GM13977 (cell line): Measurements from ENCODE around the gene CREB3L4.
"Not testable (repeated sequence)": the region's sequence is repeated elsewhere in the genome, so short reads cannot be mapped to it uniquely, and the experiment has no call there.

Experiments
- DNase-seq: peaks from one replicate; pipeline ENCODE4 v3.0.0; 2012; ENCODE audit warnings: low spot score
- CTCF ChIP-seq: IDR thresholded peaks from 2 replicates; pipeline ENCODE4 v1.5.1; 2012; ENCODE audit warnings: mild to moderate bottlenecking, control low read depth; ENCODE audit not compliant: insufficient read depth; ENCODE audit errors: extremely low read depth, missing control alignments
- in situ Hi-C: fragments of 300-500 bp; cut with MboI; formaldehyde crosslinking; loops from one replicate; pipeline ENCODE4 v1.12.0; 2022; ENCODE audit warnings: low sequenced_read_pairs, low pct_unique_long_range_greater_than_20kb, mixed read lengths, inconsistent platforms; ENCODE audit not compliant: unreplicated experiment

CREB3L4 gene

GRCh38 chr1:153995640-153996039 is 27.9 kb downstream of the CREB3L4 start:
- in situ Hi-C loops: loop anchor here (25.0 kb wide), 1 partner anchor 483 kb away; no protein-coding TSS in a partner anchor
- TF ChIP-seq CTCF: no peak
- no peak for DNase-seq

- in situ Hi-C loops: loop anchor here (25.0 kb wide), 1 partner anchor 485 kb away; no protein-coding TSS in a partner anchor
- not testable (repeated sequence) for DNase-seq
Measured at GRCh38 chr1:153996882-153997281, 29.2 kb downstream of the CREB3L4 start.

DNA sequence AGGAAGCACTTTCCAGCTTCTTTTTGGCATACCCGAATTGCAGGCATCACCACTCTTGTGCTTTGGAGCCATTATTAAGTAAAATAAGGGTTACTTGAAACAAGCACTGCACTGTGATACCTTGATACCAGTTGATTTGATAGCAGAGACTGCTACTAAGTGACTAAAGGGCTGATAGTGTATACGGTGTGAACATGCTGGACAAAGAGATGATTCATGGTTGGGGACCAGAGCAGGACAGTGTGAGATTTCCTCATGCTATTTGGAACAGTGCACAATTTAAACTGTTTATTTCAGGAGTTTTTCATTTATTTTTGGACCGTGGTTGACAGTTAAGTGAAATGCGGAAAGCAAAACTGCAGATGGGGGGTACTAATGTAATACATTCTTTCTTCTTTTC is 32.7 kb downstream of the CREB3L4 start:
- in situ Hi-C loops: no loop called here
- no peak for TF ChIP-seq CTCF
- no peak for DNase-seq

DNA sequence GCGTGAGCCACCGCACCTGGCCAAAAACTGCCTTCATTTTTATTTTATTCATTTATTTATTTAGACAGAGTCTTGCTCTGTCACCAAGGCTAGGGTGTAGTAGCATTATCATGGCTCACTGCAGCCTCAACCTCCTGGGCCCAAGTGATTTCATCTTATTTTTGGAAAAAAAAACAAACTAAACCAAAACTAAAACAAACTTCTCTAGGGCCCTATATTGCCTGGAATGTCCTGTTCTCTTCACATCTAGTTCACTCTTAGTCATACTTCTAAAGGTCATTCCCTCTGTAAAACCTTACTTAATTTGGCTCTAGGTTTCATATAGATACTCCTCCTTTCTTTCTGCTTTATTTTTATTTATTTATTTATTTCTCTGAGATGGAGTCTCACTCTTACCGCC is 38.4 kb downstream of the CREB3L4 start:
- DNase-seq: no peak
- in situ Hi-C loops: no loop called here
- TF ChIP-seq CTCF: no peak

- in situ Hi-C loops: no loop called here
- no peak for DNase-seq
- TF ChIP-seq CTCF: no peak
Measured at GRCh38 chr1:154012129-154012528, 44.4 kb downstream of the CREB3L4 start.

- DNase-seq, in situ Hi-C loops: not testable (repeated sequence)
Measured at GRCh38 chr1:154012543-154012942, 44.8 kb downstream of the CREB3L4 start.

DNA sequence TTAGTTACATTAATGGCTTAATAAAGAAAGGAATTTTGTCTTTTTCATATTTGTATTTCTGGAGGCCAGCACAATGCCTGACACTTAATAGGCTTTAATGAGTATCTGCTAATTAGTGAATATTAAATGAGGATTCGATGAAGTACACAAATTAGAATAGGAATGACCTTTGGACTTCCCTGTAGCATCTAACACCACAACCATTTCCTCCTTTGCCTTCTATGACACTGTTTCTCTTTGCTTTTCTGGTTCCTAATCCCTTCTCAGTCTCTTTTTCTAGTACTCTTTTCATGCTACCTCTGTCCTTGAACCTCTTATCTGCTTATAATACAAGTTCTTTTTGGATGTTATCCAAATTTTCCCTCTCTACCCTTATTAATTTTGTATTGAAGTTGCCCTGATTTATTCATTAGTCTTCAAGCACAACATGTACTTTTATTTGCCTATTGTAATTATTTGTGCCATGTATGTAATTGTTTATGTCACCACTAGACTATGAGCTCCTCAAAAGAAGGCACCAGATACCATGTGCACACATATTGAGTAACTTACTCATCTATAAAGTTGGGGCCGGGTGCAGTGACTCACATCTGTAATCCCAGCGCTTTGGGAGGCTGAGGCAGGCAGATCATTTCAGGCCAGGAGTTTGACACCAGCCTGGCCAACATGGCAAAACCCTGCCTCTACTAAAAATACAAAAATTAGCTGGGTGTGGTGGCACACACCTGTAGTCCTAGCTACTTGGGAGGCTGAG is 46.6 kb downstream of the CREB3L4 start:
- no peak for TF ChIP-seq CTCF
- in situ Hi-C loops: no loop called here
- DNase-seq: no peak

- no peak for TF ChIP-seq CTCF
- in situ Hi-C loops: no loop called here
- no peak for DNase-seq
Measured at GRCh38 chr1:154019269-154019668, 51.6 kb downstream of the CREB3L4 start.
